ENCODE results near the gene CAPZA2. TPM values are rescaled to one million over a fixed set of nuclear protein-coding genes. Genes with fewer than 3 reads are reported as not detected.
A peak's percentile ranks its signal among the peaks of the same experiment; 100 is the strongest.

CAPZA2 gene
- total and polyA plus RNA-seq, 9 of the 15 experiments (the other 6 are each of a cell fraction or from before 2014, with no cell fraction given), result 67.0 to 524 (median 176) TPM

GRCh38 chr7:116953372-116953905 lies 91.1 kb downstream of the CAPZA2 start, which contains the start of gene ST7 (continued):
- TF ChIP-seq HMG20B (CRISPR knock-in tag; IDR thresholded peaks at IDR 0.05) (no peak), FOXP1 (CRISPR knock-in tag; IDR thresholded peaks at IDR 0.05) (no peak), KLF10 (CRISPR knock-in tag; IDR thresholded peaks at IDR 0.05) (no peak), EHMT2 (IDR thresholded peaks at IDR 0.05) (no peak), NELFE (IDR thresholded peaks at IDR 0.05; ENCODE audit: insufficient read depth, insufficient read length) (no peak), NR2F6 (CRISPR knock-in tag; IDR thresholded peaks at IDR 0.05) (no peak), ZBTB33 (CRISPR knock-in tag; IDR thresholded peaks at IDR 0.05) (0 out of 2 replicates have a peak, but pooled peaks have one; percentile 41), ARID1B (IDR thresholded peaks at IDR 0.05) (no peak), CBFA2T3 (IDR thresholded peaks at IDR 0.05) (no peak), POLR2A (conservative IDR thresholded peaks at IDR 0.05) (peak; percentile 85), RREB1 (CRISPR knock-in tag; IDR thresholded peaks at IDR 0.05) (no peak), ZNF24 (IDR thresholded peaks at IDR 0.05) (no peak), ZNF830 (CRISPR knock-in tag; IDR thresholded peaks at IDR 0.05) (no peak), SMARCB1 (IDR thresholded peaks at IDR 0.05; ENCODE audit: insufficient read length, low read depth) (no peak), ADNP (tag; IDR thresholded peaks at IDR 0.05) (no peak), ZKSCAN1 (IDR thresholded peaks at IDR 0.05; ENCODE audit: low read depth, low read length) (no peak), WHSC1 (IDR thresholded peaks at IDR 0.05; ENCODE audit: low read length) (no peak), GABPA (tag; conservative IDR thresholded peaks at IDR 0.05; ENCODE audit: low read depth) (no peak; the same call in 1 of the 2 replicates), CEBPB (tag; IDR thresholded peaks at IDR 0.05) (no peak)
- TF ChIP-seq, protein P1, sequence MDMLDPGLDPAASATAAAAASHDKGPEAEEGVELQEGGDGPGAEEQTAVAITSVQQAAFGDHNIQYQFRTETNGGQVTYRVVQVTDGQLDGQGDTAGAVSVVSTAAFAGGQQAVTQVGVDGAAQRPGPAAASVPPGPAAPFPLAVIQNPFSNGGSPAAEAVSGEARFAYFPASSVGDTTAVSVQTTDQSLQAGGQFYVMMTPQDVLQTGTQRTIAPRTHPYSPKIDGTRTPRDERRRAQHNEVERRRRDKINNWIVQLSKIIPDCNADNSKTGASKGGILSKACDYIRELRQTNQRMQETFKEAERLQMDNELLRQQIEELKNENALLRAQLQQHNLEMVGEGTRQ (CRISPR knock-in tag; IDR thresholded peaks at IDR 0.05), result no peak
- TF ChIP-seq, protein P2, sequence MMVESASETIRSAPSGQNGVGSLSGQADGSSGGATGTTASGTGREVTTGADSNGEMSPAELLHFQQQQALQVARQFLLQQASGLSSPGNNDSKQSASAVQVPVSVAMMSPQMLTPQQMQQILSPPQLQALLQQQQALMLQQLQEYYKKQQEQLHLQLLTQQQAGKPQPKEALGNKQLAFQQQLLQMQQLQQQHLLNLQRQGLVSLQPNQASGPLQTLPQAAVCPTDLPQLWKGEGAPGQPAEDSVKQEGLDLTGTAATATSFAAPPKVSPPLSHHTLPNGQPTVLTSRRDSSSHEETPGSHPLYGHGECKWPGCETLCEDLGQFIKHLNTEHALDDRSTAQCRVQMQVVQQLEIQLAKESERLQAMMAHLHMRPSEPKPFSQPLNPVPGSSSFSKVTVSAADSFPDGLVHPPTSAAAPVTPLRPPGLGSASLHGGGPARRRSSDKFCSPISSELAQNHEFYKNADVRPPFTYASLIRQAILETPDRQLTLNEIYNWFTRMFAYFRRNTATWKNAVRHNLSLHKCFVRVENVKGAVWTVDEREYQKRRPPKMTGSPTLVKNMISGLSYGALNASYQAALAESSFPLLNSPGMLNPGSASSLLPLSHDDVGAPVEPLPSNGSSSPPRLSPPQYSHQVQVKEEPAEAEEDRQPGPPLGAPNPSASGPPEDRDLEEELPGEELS (CRISPR knock-in tag; IDR thresholded peaks at IDR 0.05; ENCODE audit: borderline replicate concordance), result no peak

Data from K562 (cell line).